A549 treated with AZD2906 at 1 μM for 4 hours (cell line): Measurements from ENCODE around the gene OFD1. TPM values are rescaled to one million over a fixed set of nuclear protein-coding genes. Genes with fewer than 3 reads are reported as not detected.

Experiments
- total RNA-seq: library from RNA; stranded (reverse); fragments of 200-300 nt; extraction: Qiagen RNA extraction; gene quantifications from 5 replicates; pipeline ENCODE4 v1.2.3, GENCODE V29; 2022

The OFD1 gene, protein sequence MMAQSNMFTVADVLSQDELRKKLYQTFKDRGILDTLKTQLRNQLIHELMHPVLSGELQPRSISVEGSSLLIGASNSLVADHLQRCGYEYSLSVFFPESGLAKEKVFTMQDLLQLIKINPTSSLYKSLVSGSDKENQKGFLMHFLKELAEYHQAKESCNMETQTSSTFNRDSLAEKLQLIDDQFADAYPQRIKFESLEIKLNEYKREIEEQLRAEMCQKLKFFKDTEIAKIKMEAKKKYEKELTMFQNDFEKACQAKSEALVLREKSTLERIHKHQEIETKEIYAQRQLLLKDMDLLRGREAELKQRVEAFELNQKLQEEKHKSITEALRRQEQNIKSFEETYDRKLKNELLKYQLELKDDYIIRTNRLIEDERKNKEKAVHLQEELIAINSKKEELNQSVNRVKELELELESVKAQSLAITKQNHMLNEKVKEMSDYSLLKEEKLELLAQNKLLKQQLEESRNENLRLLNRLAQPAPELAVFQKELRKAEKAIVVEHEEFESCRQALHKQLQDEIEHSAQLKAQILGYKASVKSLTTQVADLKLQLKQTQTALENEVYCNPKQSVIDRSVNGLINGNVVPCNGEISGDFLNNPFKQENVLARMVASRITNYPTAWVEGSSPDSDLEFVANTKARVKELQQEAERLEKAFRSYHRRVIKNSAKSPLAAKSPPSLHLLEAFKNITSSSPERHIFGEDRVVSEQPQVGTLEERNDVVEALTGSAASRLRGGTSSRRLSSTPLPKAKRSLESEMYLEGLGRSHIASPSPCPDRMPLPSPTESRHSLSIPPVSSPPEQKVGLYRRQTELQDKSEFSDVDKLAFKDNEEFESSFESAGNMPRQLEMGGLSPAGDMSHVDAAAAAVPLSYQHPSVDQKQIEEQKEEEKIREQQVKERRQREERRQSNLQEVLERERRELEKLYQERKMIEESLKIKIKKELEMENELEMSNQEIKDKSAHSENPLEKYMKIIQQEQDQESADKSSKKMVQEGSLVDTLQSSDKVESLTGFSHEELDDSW
- total RNA-seq = 10.9 to 13.1 TPM (median 11.5 TPM) in 5 replicates

DNA sequence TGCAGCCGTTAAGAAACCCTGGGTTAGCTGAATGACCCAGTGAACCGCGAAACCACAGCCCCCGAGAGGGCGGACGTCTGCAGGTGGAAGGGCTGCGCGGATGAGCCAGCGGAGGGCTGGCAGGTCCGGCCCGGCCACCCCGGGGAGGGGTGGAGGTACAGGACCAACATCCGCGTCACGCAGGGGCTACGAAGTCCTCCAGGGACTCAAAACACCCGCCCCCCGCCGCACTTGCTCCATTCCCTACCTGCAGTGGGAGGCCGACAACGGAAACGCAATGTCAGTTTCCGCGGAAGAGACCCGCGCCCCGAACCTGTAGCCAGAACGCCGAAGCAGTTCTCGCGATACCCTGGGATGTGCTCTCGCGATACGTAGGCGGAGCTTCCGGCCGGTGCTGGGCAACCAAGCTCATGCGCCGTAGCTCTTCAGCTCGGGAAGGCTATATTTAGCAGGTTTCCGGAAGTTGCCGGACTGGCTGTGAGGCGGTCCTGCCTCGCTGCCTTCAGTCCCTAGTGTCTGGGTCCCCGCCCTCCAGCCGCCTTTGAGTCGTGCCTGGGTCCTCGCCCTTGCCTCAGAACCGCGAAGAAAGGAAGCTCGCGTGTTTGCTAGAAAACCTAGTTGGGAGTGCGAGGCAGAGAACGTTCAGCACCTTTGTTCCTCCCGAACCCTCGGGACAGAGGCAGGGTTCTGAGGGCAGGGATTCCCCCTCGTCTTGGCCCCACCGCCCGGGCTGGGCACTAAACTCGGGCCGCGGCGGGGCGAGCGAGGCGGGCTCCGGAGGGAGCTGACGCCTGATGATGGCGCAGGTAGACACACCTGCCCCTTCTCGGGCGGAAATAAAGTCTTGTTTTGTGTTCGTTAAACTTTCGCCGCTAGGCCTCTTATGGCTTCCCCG is at the start of gene OFD1, which contains the start of gene TRAPPC2:
TSS of gene OFD1 (plus strand) at position 471 of the 895 bp plus-strand sequence. CDS start at position 795, 324 bp downstream.
TSS of gene TRAPPC2 (minus strand) at position 343 of the 895 bp plus-strand sequence. CDS start 14,657 bp downstream, outside the sequence.

DNA sequence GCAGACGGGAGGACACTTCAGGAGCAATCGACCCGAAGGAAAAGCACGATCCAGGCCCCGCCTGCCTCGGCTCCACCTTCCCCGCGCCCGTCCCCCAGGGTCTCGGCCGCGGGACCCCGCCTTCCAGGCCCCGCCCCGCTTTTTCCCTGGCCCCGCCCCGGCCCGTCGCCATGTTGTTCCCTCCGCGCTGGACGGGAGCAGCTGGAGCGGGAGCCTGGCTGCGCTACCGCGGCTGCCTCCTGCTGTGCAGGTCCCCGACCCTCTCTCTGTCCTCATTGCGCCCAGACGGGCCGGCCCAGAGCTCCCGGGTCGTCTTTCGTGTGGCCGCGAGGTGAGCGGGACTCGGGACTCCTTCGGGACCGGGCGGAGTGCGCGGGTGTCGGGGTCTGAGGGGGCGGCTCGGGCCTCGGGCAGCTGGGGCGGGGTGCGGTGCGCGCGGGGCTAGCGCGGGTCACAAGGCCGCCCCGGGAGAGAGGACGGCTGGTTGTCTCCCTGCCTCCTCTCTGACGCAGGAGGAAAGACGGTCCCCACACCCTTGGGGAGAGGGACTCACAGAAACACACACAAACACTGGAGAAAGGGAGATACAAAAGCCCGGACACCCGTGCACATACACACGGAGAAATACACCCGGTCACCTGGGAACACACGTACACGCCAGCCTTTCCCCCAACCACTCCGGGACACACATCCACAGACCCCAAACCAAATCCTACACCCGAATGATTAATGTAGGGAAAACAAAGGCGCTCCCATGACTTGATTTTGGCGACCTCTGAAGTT is 45.4 kb upstream of the OFD1 start, which contains the start of gene RAB9A:
TSS of gene RAB9A (plus strand) at position 171 of the 783 bp plus-strand sequence. CDS start 19,619 bp downstream, outside the sequence.

DNA sequence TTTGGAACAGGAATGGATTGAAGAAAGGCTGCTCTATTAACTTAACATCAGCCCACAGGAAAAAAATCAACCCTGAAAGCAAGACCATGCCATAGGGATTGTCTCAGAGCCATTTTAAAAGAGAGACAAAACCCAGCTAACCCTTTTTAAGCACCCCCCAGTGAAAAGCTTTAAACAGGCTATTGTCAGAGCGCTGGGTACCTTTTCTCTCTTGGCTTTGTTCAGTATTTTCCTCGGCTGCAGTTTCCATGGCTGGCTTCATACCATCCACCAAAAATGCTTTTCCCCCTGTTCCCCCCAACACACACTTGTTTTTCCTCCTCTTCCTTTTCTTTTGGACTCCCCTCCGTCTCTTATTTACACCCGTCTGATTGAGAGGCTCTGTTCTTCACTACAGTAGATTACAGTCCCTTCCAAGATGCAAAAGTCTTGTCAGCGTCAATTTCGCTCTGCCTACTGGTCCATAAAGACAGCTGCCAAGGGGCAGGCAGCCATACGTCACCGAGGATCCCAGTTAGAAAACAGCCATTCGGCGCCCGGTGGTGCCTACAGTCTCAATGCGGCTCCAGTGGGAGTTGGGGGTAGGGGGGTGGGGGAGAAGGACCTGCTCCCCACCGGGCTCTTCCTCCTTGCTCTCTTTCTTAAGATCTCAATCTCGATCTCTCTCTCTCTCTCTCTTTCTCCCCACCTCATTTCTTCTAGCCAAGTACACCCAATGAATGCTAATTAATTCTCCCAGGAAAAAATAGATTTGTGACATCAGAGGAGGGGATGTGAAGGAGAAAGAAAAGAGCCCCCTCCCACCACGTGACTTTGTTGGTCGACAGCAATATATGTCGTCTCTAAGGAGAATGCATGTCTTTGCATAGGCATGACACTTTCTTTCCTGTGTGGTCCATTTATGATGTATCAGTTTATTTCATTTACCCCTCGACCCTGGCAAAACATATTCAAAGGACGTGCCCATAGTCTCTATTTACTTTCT is 82.4 kb downstream of the OFD1 start, which contains the start of gene GPM6B:
TSS of gene GPM6B (minus strand) at position 451 of the 985 bp plus-strand sequence. CDS start at position 262, 189 bp downstream.

Other genes with a start within 250 kb of the OFD1 start
- not detected in 5 replicates for gene EGFL6, start 165.1 kb upstream of the OFD1 start, total RNA-seq
- gene TCEANC, start 81.6 kb upstream of the OFD1 start, total RNA-seq = 0.55 to 0.80 TPM (median 0.70 TPM) in 5 replicates
- 28.0 to 32.3 TPM (median 29.2 TPM) in 5 replicates for gene RAB9A, start 45.6 kb upstream of the OFD1 start, total RNA-seq
- gene TRAPPC2, start 128 bp upstream of the OFD1 start, total RNA-seq = 7.0 to 8.5 TPM (median 7.3 TPM) in 5 replicates
- 0.24 to 0.61 TPM (median 0.39 TPM) in 5 replicates for gene GPM6B, start 82.3 kb downstream of the OFD1 start, total RNA-seq